Astrocyte (in vitro differentiated cells and primary cell): ENCODE data around the gene MAP4K2.

ENCODE experiments used
- CTCF ChIP-seq: IDR thresholded peaks from 2 replicates; pipeline ENCODE4 v1.5.1; 2011; ENCODE audit warnings: low read depth, mild to moderate bottlenecking, inconsistent platforms, low read length, moderate library complexity; ENCODE audit not compliant: insufficient read depth
- EZH2 ChIP-seq: IDR thresholded peaks from 2 replicates; pipeline ENCODE4 v1.6.1; 2012; ENCODE audit warnings: mild to moderate bottlenecking, low read length, inconsistent platforms; ENCODE audit not compliant: insufficient read depth

GRCh38 chr11:64796047-64796756 is 6.8 kb downstream of the MAP4K2 start:
- TF ChIP-seq CTCF (no peak), EZH2 (no peak)
